ENCODE measurements around the gene SLC39A13.
A peak's percentile ranks its signal among the peaks of the same experiment; 100 is the strongest.

Gene SLC39A13

DNA sequence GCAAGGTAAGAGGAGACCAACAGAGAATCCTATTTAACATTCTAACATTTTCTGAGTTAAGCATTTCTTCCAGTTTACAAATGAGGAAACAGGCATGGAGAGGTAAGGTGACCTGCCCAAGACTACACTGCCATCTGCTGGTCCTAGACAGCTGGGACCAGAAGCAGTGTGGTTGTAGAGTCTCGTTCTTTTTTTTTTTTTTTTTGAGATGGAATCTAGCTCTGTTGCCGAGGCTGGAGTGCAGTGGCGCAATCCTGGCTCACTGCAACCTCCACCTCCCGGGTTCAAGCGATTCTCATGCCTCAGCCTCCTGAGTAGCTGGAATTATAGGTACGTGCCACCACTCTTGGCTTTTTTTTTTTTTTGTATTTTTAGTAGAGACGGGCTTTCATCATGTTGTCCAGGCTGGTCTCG lies 45.9 kb downstream of the SLC39A13 start:
- DNase-seq (ENCODE audit: low spot score): peak; percentile 68

DNA sequence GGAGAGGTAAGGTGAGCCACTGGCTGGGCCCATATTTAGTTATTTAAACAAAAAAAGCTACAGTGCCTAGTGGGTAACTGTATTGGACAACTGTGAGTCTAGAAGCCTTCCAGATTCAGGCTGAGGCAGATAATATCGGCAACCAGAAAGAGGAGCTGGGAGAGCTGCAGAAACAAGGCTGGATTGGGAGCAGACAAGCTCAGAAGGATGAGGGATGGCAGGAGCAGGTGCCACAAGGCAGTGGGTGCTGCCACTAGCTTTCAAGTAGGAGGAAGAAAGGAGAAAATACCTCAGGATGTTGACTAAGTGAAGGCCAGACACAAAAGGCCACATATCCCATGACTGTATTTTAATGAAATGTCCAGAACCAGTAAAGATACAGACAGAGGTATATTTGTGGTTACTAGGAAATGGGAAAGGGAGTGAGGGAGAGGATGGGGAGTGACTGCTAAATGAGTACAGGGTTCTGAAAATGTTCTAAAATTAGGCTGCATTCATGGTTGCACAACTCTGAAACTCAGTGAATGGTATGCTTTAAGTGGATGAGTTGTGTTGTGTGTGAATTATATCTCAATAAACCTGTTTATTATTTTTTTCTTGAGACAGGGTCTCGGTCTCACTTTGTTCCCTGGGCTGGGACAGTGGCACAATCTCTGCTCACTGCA lies 52.3 kb downstream of the SLC39A13 start:
- no peak for DNase-seq (ENCODE audit: low spot score)

DNA sequence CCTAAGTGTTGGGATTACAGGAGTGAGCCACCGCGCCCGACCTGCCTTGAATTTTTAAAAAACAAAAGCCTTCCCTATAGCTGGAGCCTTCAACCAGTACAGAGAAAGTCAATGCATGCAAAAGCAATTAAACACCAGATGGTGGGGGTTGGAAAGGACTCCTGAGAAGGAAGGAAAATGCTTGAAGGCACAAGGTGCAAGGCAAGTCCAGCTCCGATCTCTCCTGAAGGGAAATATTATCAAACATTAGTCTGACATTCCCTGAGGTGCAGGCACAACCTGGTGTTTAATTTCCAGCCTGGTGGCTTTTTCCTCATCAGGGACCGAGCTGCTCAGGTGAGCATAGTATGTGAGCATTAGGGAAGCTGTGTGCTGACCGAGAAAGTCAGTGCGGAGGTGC lies 53.5 kb downstream of the SLC39A13 start:
- DNase-seq (ENCODE audit: low spot score): no peak

DNA sequence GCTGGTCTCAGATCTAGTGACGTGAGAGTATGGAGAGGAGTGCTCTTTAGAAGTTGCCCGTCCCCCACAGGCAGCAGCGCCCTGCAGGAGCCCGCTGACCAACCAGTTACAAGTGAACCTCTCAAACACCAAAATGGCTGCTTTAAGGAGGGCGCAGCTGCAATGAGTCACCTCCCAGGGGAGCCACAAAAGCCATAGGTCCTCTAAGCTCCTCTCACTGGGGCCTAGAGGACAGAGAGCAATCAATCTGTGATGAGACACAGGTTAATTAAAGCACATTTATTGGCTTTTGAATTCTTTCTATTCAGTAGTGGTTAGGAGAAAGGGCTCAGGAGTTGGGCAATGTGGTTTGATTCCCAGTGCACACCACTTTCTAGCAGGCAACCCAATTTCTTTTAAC lies 56.1 kb downstream of the SLC39A13 start:
- DNase-seq (ENCODE audit: low spot score): no peak
